NOMO-1 treated with dmso at 0.1 percent for 144 hours (cell line): Measurements from ENCODE around the gene ATP6V1E1.

Experiments used
- DNase-seq: peaks from one replicate; lab custom pipeline; 2025; ENCODE audit not compliant: unreplicated experiment; lab: John Stamatoyannopoulos, UW

ATP6V1E1 gene

GRCh38 chr22:17548756-17549035 lies 79.9 kb downstream of the ATP6V1E1 start:
- no peak for DNase-seq

GRCh38 chr22:17548010-17548755 lies 80.4 kb downstream of the ATP6V1E1 start:
- no peak for DNase-seq

- DNase-seq = no peak
These were observed 86.1 kb downstream of the ATP6V1E1 start for GRCh38 chr22:17542452-17542851.
